Raji (cell line): Measurements from ENCODE around the gene B9D1.

ENCODE experiments used
- POLR2A ChIP-seq: IDR thresholded peaks from 2 replicates; pipeline ENCODE4 v1.6.1; 2011; ENCODE audit warnings: low read depth, low read length, control low read depth; ENCODE audit not compliant: insufficient read depth

Gene B9D1

DNA sequence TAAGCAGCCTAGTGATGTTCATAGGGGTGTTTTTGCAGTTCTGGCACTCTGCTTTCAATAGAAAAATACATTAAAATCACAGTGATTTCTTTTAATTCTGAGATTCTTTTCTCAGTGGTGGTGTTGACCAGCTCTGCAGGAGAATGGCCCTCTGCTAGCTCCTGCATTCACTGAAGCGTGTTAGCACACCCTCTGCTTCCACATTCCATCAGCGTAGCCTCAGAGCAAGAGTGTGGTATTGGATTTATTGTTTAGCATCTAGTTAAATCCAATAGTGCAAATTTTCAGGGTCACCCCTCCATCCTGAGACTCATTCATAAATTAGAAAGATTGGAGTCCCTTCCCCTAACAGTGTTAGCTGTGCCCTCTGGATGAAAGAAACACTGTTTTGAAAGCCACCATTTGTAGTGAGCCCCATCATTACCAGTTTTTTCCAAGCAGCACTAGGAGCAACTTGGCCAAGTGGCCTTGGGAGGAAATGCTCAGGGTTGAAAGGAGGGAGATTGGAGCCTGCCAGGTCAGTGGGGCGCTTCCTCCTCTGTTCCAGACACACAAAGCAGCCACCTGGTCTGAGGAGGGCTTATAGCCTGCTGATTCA, 45.7 kb downstream of the B9D1 start:
- no peak for TF ChIP-seq POLR2A

DNA sequence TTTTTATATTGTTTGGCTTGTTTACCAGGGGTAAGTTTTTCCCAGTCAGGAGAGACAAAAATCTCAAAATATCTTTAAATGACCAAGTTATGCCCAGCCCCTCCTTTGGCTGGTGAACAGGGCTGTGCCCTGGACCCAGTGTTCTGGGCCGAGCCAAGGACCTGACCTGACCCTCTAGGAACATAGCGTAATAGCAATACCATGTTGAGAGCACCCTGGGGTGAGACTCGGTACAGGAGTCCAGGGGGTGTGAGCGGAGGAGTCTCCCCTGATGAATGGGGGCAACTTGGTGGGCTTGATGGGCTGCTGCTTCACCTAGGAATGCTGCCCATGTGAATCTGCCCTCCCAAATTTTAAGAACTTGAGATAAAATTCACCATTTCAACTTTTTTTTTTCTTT, 47.4 kb downstream of the B9D1 start:
- no peak for TF ChIP-seq POLR2A

DNA sequence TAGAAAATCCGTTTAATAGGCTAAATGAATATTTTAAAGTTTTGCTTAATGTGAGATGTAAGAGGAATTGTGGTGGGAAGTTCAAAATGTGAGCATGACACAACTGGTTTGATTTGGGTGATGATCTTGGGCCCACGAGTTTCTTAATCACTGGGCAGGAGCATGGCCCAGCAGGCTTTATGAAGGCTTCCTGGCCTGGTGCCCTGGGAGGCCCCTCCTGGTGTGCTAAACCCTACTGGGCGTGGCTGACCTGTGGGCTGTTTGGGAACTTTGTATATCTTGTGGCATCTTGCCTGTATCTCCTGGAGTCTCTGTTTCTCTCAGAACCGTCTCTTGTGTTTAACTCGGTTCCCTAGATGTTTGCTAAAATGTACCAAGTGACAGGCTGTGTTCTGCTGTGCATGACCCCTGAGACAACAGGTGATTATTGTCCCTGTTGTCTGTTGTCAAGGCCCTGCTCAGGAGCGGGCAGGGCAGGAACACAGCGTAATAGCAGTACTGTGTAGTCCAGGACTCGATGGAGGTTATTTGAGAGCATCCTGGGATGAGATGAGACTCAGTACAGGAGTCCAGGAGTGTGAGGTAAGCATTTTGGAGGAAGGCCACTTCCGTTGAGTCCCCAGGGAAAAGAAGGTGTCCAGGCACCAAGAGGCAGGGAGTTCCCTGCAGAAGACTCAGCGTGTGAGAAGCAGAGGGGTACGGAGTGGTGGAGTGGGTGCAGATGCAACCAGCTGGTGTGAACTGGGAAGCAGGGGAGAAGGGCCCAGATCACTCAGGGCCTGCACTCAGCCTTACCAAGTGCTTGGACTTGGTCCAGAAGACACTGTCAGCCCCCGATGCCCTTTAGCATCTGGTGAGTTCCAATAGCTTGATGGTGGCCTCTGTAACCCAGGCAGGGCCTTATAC, 48.5 kb downstream of the B9D1 start:
- TF ChIP-seq POLR2A = no peak

DNA sequence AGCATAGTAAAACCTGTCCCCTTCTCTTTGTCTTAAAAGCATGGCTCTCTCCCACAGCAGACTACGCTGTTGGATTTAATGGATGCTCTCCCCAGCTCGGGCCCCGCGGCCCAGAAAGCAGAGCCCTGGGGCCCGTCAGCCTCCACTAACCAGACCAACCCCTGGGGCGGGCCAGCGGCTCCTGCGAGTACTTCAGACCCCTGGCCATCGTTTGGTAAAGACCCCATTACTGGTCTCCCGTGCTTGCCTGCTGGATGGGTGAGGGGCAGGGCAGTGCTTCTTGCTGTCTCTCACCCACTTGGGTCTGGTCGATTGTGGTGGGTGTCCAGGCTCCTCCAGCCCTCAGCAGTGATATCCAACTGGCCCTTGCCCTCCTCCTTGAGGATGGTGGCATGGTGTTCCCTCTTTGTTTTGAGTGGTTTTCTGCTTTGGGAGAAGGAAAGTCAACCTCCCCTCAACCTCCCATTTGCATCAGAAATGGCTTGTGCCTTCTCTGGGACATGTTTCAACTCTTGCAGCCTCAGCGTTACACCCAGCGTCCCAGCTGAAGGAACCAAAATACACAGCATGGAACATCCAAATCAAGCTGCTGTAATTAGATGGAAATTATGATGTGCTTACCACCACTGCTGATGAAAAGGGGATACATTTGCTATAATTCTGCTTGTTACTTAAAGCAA, 49.3 kb downstream of the B9D1 start:
- no peak for TF ChIP-seq POLR2A

DNA sequence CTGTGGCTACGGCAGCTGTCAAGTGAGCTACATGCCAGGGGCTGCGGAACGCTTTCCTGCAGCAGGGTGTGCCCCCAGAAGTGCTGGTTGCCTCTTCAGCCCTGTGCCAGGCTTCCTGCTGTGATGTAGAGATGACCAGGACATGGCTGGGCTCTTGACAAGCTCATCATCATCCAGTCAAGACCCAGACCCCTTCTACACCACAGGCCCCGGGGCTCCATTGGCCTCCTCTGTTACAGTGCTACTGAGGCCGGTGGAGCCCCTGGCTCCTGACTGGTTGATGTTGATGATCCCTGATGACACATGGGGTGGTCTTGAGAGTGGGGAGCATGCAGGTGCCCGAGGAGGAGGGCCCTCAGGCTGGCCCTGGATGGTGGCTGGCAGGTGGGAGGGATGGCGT, 50.1 kb downstream of the B9D1 start:
- no peak for TF ChIP-seq POLR2A

DNA sequence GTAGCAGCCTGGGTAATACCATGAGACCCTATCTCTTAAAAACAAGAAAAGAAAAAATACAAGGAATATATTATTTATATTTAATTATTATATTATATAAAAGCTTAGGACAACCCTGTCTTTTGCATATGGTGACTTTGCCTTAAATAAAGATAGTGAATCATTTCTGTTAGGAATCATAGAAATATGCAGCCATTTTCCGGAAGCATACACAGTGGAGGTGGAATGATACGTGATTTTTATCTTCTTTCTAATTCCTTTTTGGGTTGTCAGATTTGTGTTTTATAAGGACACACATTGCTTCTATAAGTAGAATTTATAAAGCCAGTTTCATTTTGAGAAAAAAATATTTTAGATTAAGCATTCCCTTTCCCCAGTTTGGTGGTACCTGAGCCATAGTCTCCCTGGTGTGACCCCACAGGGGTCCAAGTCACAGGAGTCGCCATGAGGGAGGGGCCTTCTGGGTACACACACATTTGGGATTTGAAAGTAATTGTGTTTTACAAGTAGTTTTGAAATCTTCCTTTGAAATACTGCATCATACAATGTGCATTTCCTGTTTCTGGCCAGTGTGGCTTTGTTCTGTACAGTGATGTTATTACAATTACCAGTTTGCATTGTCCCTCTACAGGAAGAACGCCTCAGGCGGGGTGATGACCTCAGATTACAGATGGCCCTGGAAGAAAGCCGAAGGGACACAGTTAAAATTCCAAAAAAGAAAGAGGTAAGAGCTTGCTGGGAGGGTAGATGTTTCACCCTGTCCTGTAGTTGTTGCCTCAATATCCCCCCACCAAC, 50.9 kb downstream of the B9D1 start:
- no peak for TF ChIP-seq POLR2A

DNA sequence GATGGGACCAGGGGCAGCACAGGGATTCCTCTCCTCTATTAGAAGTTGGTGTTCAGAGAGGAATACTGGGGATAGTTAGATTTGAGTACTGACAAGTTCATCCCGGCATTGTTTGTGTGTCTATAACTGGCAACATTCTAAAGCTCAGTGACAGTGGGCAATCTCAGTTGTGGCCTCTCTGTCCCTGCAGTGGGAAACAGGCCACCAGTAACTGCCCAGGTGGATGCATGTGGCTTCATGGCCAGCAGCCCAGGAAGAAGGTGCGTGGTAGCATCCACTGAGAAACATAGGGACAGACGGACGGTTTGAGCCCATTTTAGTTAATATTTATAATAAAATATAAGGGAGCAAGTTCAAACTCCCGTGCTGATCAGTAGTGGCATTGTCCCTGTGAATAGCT, 51.5 kb downstream of the B9D1 start:
- TF ChIP-seq POLR2A = no peak

DNA sequence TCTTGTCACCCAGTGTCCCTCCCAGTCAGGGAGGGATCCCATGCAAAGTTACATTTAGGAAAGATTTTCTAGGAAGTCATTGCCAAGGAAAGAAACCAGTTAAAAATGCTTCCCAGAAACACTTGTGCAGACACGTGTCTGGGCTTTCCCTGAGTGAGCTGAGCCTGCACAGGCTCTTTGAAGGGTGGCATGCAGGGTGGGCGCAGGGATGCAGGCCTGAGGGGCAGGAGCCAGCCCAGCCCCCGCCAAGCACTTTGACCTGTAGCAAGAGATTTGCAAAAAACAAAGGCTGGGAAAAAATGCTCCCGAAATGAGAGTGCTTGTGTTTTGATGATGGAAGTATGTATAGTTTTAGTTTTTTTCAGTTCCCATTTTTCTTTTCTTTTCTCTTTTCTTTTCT, 52.4 kb downstream of the B9D1 start:
- no peak for TF ChIP-seq POLR2A

DNA sequence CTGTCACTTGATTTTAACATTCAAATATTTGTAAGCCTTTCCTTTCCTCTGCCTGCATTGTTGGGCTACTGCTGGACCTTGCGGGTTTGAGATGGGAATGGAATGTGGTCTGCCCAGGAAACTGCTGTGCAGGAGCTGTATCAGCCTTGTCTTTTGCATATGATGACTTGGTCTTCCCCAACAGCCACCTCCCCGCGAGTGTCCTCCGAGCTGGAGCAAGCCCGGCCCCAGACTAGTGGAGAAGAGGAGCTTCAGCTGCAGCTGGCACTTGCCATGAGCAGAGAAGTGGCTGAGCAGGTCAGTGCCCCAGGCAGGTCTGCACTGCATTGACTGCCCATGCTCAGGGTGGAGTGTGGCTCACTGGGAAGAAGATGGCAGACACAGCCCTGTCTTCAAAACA, 52.8 kb downstream of the B9D1 start:
- no peak for TF ChIP-seq POLR2A

DNA sequence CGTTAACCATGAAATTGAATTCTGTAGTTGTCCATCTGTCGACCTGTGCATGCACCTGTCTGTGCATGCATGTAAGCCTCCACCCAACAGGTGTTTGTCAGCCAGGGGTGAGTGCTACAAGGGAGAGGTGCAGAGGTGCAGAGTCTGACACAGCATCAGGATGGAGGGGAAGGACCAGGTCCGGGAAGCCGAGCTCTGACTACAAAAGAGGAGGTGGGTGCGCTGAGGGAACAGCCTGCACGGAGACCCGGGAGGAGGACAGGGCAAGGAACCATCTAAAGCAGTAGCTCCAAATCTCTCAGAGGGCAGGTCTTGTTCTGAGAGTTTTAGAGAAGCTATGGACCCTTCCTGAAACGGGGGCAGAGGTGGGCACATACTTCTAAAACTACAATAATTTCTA, 54.1 kb downstream of the B9D1 start:
- no peak for TF ChIP-seq POLR2A

DNA sequence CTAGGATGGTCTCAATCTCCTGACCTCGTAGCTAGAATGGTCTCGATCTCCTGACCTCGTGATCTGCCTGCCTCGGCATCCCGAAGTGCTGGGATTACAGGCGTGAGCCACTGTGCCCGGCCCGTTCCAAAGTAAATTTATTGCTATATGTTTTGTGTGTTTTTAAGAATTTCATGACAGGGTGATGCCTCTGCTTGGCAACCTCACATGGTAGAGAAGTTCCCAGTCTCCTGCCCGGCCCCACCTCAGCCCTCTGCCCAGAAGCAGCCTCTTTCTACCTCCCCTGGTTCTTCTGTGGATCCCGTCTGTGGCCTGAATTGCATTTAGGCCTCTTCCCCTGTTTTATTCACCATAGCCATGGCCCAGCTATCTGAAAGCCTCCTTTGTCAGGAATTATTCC, 55.0 kb downstream of the B9D1 start:
- TF ChIP-seq POLR2A = no peak

DNA sequence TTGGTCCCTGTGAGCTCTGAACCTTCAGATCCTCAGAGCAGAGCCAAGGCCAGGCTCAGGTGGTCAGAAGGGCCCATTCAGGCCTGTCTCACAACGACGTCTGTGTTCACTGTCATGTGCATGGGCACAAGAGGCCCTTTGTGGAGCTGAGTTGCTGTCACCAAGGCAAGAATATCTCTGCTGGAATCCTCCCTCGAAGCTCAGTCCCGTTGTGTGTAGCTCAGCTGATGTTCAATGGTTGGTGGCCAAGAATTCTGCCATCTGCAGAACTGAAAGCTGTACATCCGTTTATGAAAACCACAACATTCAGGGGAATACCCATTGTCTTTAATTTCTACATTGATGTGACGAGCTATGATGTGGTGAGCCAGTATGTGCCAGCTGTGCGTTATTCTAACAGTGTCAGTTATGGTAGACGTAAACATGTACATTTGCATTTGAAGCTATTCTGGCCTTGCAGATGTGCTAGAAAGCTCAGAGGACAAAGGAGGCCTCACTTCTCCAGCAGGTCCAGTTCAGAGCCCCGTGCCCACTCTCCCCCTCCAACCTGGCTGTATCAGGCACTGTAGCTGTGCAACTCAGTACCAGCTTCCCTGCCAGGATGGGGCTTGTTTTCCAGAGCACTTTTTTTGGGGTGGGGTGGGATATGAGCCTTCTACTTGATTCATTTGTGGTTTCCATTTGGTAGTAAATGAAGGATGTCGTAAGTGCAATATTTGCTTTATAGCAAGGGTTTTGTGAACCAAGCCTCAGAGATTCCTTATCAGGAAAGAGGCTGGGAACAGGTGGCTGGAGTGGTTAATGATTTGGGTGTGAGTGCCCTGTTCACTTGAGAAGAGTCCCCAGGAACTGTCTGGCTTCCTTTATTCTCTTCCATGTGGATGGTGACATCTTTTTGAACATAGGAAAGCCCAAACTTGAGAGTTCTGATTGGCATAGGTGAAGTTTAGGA, 56.1 kb downstream of the B9D1 start:
- TF ChIP-seq POLR2A = no peak

DNA sequence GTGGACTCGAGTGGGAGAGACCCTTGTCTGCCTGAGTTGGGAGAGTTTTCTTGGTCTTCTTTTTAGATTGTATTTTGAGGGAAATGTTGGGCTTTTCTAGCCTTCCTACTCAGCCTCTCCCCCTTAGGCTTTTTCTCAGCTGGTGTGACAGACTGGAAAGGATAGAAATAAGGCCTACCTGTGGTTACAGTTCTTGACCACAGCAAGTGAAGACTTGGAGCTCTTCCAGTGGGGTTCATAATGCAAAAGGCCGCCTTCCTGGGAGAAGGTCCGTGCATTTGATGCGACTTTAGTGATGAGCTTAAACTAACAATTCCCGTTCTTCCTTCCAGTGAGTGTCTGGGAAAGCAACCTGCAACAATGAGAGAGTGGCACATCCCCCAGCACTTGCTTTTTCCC, 56.8 kb downstream of the B9D1 start:
- no peak for TF ChIP-seq POLR2A

DNA sequence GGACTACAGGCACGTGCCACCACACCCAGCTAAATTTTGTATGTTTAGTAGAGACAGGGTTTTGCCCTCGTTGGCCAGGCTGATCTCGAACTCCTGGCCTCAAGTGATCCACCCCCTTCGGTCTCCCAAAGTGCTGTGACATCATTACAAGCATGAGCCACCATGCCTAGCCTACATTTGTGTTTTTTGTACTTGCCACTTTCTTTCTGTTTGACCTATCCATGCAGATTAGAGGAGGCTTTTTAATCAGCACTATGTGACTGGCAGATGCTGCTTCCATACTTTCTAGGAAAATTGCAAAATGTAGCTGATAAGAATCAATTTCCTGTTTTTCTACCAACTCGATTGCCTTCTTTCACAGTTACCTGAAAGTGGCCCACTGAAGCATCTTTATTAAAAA, 57.3 kb downstream of the B9D1 start:
- TF ChIP-seq POLR2A = no peak
